ENCODE data around the gene COL26A1.

- no peak for TF ChIP-seq EZH2 (IDR thresholded peaks at IDR 0.05; ENCODE audit: low read depth)
- no peak for TF ChIP-seq CTCF (conservative IDR thresholded peaks at IDR 0.05)
These were observed 201.5 kb downstream of the COL26A1 start for GRCh38 chr7:101563943-101564777.

Data from PC-9 (cell line).